K562 (cell line): Measurements from ENCODE around the gene PPOX. TPM values are rescaled to one million over a fixed set of nuclear protein-coding genes. Genes with fewer than 3 reads are reported as not detected.

ENCODE experiments used
- AFF4 ChIP-seq: sonication (generic); formaldehyde crosslinking; IDR thresholded peaks from 2 replicates; pipeline ENCODE4 v1.8.0; 2023; ENCODE audit warnings: mild to moderate bottlenecking, missing genetic modification reagents
- ARHGAP35 ChIP-seq: fragments of 450-650 bp; IDR thresholded peaks from 2 replicates; pipeline ENCODE4 v1.6.1; 2018; ENCODE audit not compliant: partially characterized antibody
- CBX8 ChIP-seq: fragments of 200-600 bp; sonication (generic); IDR thresholded peaks from 2 replicates; pipeline ENCODE4 v1.6.1; 2012; ENCODE audit warnings: borderline replicate concordance, mixed run types, low read depth, mild to moderate bottlenecking, moderate library complexity, mixed read lengths, low read length, control low read depth, inconsistent platforms; ENCODE audit not compliant: poor library complexity, severe bottlenecking; ENCODE audit errors: extremely low read depth
- CGGBP1 ChIP-seq: fragments of 250-450 bp; sonication (Bioruptor Pico); IDR thresholded peaks from 2 replicates; pipeline ENCODE4 v1.9.0; 2021; ENCODE audit warnings: mild to moderate bottlenecking
- CHCHD3 ChIP-seq: fragments of 250-450 bp; sonication (Bioruptor Pico); IDR thresholded peaks from 2 replicates; pipeline ENCODE4 v2.1.2; 2022; ENCODE audit warnings: mild to moderate bottlenecking
- GABPA ChIP-seq: fragments of 200-800 bp; sonication (Bioruptor generic); conservative IDR thresholded peaks from 2 replicates; pipeline ENCODE4 v1.6.1; 2016; ENCODE audit warnings: low read depth, missing genetic modification characterization, missing compliant biosample characterization
- HMG20B ChIP-seq: fragments of 250-450 bp; sonication (Bioruptor Pico); IDR thresholded peaks from 2 replicates; pipeline ENCODE4 v1.5.0; 2021; ENCODE audit warnings: mild to moderate bottlenecking
- PHB2 ChIP-seq: fragments of 450-650 bp; IDR thresholded peaks from 2 replicates; pipeline ENCODE4 v1.6.1; 2017; ENCODE audit warnings: low read depth
- SIRT6 ChIP-seq: IDR thresholded peaks from one replicate; pipeline ENCODE4 v1.6.1; 2012; ENCODE audit warnings: low read depth, mild to moderate bottlenecking, control low read depth, inconsistent platforms, low read length, moderate library complexity
- THAP7 ChIP-seq: fragments of 250-450 bp; sonication (Bioruptor Pico); IDR thresholded peaks from 2 replicates; pipeline ENCODE4 v1.5.0; 2021
- THRA ChIP-seq: fragments of 450-650 bp; IDR thresholded peaks from 2 replicates; pipeline ENCODE4 v1.6.1; 2017; ENCODE audit warnings: mild to moderate bottlenecking, moderate library complexity
- TOE1 ChIP-seq, 2 experiments: fragments of 450-650 bp in 1 of 2; sonication (generic) in 1 of 2; formaldehyde crosslinking in 1 of 2; IDR thresholded peaks; 2 replicates each; pipeline versions ENCODE4 v1.7.1 to v1.8.0; 2016 to 2022; ENCODE audit warnings: borderline replicate concordance in 2 of 2, mild to moderate bottlenecking in 2 of 2, antibody characterized with exemption in 1 of 2, inconsistent platforms in 1 of 2, low read depth in 1 of 2, missing genetic modification reagents in 1 of 2, moderate library complexity in 1 of 2
- TRIM24 ChIP-seq, 2 experiments: fragments of 450-650 bp; IDR thresholded peaks; 2 replicates each; pipeline ENCODE4 v1.6.1; 2016
- ZBTB11 ChIP-seq, 3 experiments: fragments of 200-800 bp in 1 of 3; fragments of 250-450 bp in 1 of 3; fragments of 450-650 bp in 1 of 3; sonication (Bioruptor Pico) in 1 of 3; sonication (Bioruptor generic) in 1 of 3; formaldehyde crosslinking in 1 of 3; IDR thresholded peaks; 2 replicates each; pipeline versions ENCODE4 v1.6.1 to v1.8.0; 2016 to 2022; ENCODE audit warnings: mild to moderate bottlenecking in 2 of 3, missing genetic modification characterization in 2 of 3, missing compliant biosample characterization in 1 of 3, moderate library complexity in 1 of 3
- ZNF146 ChIP-seq: IDR thresholded peaks from one replicate; pipeline ENCODE4 v1.6.1; 2018; ENCODE audit warnings: missing compliant biosample characterization; ENCODE audit not compliant: unreplicated experiment
- ZNF224 ChIP-seq: sonication (generic); formaldehyde crosslinking; IDR thresholded peaks from 2 replicates; pipeline ENCODE4 v1.8.0; 2022; ENCODE audit warnings: mild to moderate bottlenecking, missing genetic modification reagents
- polyA plus RNA-seq, 8 experiments: library from polyadenylated mRNA; depleted of rRNA in 4 of 8; stranded (reverse) in 5 of 8; unstranded in 3 of 8; fragments of >200 nt; fragmentation: Nextera tagmentation in 2 of 8; fragmentation: Illumina TruSeq in 1 of 8; extraction: Ambion mirVana in 2 of 8; extraction: Trizol in 1 of 8; gene quantifications; 2 replicates each; pipeline versions ENCODE4 v1.2.1 to v1.2.3, GENCODE V29; 2011 to 2014; ENCODE audit warnings: inconsistent platforms in 1 of 8, missing spikeins in 1 of 8
- total RNA-seq, 7 experiments: library from RNA; depleted of rRNA in 6 of 7; stranded (reverse); fragments of >200 nt in 6 of 7; fragmentation: Illumina TruSeq in 2 of 7; extraction: Trizol in 2 of 7; gene quantifications; 2 replicates each; pipeline versions ENCODE4 v1.2.1 to v1.2.3, GENCODE V29; 2011 to 2021; ENCODE audit warnings: low replicate concordance in 1 of 7

PPOX gene
- total and polyA plus RNA-seq, 9 of the 15 experiments (the other 6 are each of a cell fraction or from before 2014, with no cell fraction given) = 17.0 to 57.1 (median 38.9) TPM

- TF ChIP-seq AFF4 (CRISPR knock-in tag) (peak; percentile 63), TOE1 (IDR thresholded peaks at IDR 0.05; ENCODE audit: borderline replicate concordance) (peak; percentile 76; the same call in 1 of the 2 replicates), TOE1 (CRISPR knock-in tag; IDR thresholded peaks at IDR 0.05; ENCODE audit: borderline replicate concordance, low read depth) (0 out of 2 replicates have a peak, but pooled peaks have one; percentile 15), CBX8 (no peak), ARHGAP35 (no peak), SIRT6 (no peak), CGGBP1 (CRISPR knock-in tag) (no peak), ZNF224 (CRISPR knock-in tag) (no peak), PHB2 (no peak), HMG20B (CRISPR knock-in tag) (no peak), THRA (no peak), TRIM24 (IDR thresholded peaks at IDR 0.05) (peak in 1 of 2 experiments; percentile 17; a peak in 1 of 4 replicates), THAP7 (CRISPR knock-in tag) (no peak), CHCHD3 (no peak), ZNF146 (CRISPR knock-in tag) (no peak), ZBTB11 (CRISPR knock-in tag; IDR thresholded peaks at IDR 0.05) (peak in 1 of 3 experiments; percentile 71; a peak in 2 of 6 replicates), GABPA (tag) (0 out of 2 replicates have a peak, but pooled peaks have one; percentile 35)
These were observed 11.1 kb downstream of the PPOX start, which contains the start of gene B4GALT3 (continued) for GRCh38 chr1:161177112-161177935.
